Activated CD4-positive, alpha-beta T cell treated with anti-CD3 and anti-CD28 coated beads, Interleukin-2, Interleukin-4, amounts not matched to agents 100 ng/mL and 50 ng/mL, durations not matched to agents 16 hours and 8 hours (primary cell): ENCODE results near the gene FAM181A.

ENCODE experiments used
- DNase-seq: peaks from one replicate; pipeline ENCODE4 v3.0.0-alpha.2; 2020; ENCODE audit warnings: low spot score

Gene FAM181A

DNA sequence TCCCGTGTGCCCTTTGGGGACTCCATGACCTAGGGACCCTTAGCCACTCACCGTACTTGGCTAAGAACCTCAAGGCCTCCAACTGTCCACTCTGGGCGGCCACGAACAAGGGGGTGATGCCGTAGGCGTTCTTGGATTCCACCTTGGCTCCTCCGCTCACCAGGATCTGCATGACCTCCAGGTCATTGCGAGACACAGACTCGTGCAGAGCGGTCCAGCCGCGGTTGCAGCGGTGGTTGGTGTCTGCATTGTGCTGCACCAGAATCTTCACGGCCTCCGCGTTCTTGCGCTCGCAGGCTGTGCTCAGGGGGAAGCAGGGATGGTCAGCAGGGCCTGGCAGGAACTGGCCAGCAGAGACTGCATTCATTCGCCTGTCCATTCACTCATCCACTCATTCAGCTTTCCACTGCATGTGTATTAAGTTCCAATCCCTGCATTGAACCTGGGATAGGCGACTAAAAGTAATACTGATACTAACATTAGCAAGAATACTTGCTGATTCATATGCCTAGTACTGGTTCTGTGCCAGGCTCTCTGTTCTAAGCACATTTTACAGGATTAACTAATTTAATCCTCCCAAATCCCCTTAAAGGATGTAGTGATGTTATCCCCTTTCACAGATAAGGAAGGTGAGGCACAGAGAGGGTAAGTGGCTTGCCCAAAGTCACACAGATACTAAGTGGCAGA lies 23.9 kb downstream of the FAM181A start:
- DNase-seq = no peak

DNA sequence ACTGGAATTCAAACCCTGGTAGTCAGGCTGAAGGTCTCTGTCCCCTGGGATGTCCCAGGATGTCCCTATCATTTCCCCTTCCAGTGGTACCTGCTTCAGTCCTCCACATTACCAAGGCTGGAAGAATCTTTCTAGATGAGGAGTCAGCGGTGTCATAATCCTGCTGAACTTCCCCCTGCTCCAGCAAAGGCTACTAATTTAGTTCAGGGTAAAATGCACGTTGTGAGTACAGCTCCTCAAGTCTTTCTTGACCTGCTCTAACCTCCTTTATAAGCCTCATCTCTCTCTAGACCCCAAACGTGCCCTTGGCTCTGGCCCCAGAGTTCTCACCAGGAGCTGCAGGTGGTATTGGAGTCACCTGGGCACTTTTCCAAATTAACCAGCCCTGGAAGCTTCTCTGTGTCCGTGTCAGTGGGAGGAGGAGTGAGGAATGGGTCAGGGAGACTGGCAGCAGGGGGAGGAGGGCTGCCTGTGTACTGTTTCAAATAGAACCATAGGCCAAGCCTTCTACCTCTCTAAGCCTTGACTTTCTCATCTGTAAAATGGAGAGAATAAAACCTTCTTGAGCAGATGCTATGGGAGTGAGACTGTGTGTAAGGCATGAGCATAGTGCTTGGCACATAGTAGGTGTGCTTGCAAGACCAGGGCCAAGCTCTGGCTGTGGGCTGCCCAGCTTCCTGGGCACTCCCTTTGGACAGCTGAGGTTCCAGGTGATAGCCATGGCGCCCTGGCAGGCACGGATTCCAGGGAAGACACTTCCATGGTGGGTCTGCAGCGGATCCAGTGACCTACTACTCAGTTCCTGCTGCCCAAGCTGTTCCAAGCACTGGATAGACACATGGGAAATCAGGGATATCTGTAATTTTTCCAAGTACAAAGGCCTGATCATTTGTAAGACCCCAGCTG lies 24.7 kb downstream of the FAM181A start:
- no peak for DNase-seq

DNA sequence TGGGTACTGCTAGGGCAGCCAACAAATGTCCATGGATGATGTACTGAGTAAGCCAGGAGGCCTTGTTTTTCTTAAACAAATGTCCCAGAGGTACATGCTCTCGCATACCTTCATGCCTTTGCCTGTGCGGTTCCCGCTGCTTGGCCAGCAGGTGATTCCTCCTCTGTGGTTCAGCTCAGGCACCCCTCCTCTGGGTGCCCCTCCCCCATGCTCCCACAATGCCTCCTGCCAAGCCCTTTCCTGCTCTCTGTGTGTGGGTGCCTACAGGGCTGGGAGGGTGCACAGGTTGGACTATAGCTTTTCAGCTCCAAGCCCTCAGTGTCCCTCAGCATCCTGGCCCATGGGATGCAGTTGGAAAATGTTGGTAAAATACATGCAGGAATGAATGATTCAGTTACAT lies 25.7 kb downstream of the FAM181A start:
- DNase-seq = no peak

DNA sequence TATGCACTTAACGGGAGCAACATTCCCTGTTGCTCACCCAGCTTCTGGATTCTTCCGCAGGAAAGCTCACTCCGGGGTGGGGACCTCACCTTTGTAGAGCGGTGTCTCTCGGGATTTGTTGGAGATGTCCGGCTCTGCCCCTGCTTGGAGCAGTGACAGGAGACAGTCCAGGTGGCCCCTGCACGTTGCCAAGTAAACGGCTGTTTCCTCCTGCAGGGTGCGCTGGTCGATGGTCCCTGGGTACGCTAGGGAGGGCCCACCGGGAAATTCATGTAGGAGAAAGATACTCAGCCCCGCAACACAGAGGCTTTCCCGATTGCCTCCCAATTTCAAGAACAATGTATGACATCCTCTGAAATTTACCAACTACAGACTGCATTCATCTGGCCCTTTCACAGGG lies 26.1 kb downstream of the FAM181A start:
- no peak for DNase-seq

DNA sequence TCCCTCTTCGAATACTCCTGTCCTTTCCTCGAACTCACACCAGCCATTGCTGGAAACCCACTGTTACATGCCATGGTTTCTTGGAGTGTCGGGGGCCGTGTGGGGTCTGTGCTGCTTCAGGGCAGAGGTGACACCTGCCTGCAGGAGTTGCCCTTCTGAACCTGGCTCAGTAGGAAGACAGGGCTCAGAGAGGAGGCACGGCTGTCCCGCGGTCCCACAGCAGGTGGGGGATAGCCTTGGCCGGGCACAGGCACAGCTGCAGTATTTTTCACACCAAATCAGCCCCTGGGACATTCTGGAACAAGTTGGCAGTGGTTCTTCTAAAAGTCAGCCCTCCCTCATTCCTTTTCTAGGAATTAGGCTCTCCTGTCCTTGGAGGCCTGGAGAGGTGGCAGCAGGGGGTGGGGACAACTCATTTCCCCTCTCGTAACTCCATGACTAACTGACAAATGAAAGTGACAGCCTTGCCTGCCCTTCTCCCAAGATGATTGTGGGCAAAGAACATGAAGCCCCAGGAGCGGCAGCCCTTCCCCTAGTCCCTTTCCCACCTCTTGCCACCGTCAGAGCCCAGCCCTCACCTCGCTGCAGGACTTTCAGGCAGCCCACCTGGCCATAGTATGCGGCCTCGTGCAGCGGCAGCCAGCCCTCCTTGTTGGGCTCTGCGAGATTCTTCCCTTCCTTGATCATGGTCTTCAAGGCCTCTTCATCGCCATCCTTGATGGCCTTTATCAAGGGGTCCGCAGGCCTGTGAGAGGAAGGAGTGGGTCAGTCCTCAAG lies 26.8 kb downstream of the FAM181A start:
- DNase-seq = no peak

DNA sequence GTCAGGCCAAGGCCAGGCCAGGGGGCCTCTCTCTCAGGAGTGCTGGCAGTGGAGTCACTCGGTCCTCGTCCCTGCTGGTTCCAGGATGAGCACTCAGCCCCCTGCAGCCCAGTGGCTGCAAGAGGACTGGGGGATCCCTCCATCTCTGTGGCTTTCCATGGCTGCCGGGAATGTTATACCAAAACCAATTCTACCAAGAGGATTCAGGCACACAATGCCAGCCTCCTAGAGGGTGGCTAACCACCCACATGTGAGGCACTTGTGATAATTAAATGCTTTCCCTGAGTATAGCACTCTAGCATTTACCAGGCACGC lies 27.3 kb downstream of the FAM181A start:
- no peak for DNase-seq

DNA sequence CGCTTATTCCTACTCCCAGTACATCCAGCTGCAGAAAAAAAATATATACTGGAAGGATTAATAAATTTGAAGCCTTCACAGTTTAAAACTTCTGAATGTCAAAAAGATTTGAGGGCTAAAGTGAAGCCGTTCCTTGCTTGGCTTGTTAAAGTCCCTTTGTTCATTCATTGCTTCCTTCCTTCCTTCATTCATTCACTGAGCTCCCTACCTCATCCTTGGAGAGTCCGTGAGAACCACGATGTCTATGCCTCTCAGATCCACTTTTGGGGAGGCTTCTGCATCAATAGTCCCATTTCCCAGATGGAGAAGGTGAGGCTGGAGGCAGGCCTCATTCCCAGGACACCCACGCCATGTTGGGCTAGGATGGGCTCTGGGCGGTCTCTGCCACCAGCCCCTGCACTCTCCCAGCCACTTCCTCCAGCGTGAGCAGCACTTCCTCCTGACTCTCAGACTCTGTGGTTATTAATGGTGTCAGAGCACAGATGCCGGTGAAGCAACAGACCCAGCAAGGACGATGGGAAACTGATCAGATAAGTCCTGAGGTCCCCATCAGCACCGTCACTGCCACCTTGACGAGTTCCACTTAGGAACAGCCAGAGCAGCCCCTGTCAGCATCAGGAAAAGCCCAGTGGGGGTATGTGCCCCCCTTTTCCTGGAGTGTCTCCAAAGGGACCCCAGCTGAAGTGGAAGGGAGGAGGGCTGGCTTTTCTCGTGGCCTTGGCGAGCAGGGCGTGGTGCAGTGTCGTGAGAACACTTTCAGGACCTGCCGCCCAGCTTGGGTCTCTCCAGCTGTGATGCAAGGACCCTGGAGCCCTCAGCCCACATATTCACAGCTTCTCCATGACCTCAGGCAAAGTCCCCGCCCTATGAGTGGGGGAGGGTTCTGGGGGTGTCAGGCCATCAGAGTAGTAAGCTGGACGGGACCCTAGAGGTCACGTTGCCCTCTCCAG lies 28.0 kb downstream of the FAM181A start:
- DNase-seq = peak; percentile 80

DNA sequence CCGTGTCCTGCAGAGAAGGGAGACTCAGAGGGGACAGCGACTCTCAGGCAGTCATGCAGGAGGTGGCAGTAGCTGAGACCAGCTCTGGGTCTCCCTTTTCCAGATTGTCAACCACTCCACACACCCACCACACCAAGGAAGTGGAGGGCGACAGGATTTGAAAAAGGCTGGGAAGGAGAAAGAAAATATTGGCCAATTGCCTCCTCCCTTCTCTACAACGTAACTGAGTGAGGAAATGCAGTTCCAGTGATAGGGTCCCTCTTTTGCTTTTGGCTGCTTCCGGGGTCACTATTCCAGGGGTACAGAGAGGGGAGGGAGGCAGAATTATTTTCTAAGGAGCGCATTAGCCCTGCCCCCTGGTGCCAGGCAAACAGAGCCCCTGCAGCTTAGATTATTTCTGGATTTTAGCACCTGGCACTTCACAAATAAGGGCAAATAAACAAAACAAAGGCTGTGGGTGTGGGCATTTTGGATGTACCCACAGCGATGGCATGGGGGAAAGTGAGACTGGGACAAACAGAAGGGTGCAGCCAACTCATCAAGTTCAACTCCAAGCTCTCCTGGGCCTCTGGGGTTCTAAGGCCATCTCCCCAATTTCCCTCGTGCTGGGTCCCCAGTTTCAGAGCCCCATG lies 28.8 kb downstream of the FAM181A start:
- no peak for DNase-seq

DNA sequence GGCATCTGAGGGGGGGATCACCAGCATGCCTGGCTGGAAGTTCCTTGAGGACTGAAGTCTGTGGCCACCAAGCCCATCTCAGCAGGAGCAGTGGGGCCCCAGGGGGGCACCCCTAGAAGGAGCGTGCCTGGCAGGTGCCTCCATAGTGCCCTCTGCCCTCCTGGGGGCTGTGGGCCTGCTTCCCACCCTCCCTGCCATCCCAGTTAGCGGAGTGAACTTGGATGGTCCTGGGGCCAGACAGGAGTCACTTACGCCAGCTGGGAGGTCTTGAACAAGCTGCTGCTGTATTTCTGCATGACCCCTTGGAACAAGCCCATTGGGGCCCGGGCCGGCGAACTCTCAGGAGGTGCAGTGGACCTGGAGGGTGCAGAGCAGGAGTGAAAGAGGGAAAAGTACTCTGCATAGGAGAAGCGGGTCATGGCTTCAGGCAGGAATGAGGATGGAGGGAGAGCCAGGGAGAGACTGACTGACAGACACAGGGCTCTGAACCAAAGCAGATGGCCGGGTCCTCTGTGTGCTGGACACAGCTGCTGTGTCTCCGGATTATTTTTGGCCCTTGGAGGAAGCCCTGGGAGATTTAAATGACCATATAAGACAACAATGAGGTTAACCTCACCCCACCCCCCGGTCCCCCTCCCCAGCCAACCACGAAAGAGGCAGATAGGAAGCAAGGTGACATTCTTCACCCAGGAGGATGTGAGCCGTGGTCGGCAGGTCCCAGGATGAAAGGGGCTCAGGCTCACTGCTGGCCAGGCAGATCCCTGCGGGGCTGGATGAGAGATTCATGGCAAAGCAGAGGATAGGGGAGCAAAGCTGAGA lies 29.6 kb downstream of the FAM181A start:
- DNase-seq = no peak

DNA sequence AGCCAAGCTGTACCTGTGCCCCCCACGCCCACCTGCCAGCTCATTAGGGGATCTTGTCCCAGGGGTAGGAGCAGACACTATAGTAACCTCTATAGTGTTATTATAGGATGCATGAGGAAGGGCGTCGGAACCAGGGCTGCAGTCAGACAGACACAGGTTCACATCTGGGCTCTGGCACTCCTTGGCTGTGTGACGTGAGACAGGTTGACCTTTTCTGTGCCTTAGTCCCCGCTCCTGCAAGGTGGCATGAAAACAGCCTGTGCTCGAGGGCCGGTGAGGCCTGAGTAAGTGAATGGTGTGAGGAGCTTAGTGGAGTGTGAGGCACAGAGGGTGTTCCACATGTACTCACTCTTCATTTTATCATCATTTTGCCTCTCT lies 30.2 kb downstream of the FAM181A start:
- DNase-seq = no peak

DNA sequence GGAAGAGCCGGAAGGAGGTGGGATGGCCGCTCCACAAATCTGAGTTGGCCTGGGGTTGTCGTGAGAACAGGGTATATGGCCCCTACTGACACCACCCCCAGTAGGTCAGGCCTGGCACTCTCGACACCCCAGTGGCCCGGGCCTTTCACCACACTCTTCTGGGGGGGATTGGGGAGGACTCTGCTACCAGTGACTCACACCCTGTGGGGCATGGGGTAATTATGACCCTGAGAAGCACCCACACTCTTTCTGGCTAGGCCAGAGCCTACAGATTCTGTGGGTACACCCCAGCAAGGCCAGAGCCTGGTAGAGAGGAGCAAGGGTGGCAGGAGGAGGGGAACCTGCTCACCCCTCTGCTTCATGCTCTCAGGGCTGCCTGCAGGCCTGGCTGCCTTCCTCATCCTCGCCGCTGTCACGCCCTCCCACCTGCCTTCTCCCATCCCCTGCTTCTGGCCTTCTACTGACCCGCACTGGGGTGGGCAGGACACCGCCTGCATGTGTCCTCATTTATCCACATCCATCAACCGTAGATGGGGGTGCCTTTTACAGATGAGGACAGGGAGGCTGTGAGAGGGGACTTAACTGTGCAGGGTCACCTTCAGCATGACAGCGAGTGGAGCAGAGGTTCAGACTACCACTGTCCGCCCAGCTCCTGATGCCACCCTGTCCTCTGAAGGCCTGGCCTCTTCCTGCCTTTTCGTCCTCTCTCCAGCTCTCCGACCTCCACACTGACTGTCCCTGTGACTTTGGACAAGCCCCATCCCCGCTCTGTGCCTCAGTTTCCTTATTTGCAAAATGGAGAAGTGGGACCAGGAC lies 30.8 kb downstream of the FAM181A start:
- no peak for DNase-seq

DNA sequence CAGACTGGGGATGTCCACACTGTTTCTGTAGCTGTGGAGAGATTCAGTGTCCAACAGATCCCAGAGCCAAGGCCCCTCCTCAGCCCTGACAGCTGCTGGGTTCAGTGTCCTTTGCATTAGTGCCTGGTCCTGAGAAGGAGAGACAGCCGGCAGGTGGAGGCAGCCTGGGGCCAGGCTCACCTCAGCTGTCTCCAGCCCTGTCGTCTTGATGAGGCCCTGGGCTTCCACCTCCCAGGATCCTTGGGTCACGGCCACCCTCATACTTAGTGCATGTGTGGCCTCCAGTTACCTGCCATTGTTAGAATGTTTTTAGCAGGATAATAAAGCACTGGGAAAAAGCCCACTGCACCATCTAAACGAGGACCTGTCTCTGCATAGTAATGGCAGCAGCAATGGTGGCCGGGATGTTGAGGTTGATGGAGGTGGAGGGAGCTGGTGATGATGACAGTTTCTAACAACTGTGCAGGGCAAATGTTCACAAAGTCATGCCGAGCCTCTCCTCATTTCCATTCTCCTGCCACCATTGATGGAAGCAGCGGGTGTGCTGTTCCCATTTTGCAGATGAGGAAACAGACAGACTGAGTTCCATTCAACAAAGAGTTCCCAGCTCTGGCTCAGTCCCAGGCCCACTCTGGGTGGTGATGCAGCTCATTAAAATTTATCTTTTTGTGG lies 31.6 kb downstream of the FAM181A start:
- no peak for DNase-seq

DNA sequence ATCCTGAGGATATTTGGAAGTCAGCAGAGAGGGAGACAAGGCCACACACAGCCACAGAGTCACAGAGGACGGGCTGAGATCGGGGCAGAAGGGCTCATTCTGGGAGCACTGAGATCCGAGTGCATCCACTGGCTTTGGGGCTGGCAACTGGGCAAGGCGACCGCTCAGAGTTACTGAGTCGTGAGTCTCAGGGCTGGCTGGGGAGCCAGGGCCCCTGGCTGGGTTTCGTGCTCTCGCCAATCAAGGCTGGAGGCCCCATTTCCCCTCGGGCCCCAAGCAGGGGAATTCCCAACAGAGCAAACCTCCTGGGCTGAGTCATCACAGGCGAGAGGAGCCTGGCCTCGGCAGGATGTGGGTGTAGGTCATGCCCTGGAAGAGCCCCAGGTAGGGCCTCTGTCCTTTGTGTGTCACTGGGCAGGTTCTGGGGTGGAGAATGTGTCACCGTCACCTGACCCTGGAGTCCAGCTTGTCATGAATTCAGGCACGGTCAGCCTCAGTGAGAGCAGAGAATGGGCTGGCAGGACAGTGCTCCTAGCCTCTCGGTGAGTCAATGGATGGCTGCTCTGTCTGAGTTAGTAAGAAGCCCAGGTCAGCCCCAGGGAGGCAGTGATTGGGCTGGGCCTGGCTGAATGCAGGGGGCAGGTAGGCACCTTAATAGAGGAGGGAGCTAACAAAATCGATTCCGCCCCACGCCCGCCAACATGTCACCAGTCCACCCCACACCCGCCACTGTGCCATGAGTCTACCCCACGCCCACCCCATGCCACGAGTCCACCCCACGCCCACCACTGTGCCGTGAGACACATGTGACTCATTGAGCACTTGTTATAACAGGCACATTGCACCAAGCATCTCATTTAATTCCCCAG lies 32.3 kb downstream of the FAM181A start:
- peak; percentile 99 for DNase-seq

DNA sequence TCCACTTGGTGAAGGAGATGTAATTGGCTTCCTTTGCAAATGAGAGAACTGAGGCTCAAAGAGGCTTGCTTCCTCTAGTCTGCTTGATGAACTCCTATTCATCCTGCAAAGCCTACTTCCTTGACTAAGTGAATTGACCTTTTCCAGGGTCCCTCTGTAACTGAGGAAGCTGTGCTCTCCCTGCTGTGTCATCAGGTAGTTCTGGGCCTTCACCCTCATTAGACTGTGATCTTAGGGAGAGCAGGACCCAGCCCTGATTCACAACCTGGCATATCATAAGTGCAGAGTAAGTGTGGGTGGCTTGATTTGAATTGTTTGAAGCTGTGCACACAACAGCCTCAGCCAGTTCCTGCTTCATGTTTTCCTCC lies 32.9 kb downstream of the FAM181A start:
- DNase-seq = no peak

DNA sequence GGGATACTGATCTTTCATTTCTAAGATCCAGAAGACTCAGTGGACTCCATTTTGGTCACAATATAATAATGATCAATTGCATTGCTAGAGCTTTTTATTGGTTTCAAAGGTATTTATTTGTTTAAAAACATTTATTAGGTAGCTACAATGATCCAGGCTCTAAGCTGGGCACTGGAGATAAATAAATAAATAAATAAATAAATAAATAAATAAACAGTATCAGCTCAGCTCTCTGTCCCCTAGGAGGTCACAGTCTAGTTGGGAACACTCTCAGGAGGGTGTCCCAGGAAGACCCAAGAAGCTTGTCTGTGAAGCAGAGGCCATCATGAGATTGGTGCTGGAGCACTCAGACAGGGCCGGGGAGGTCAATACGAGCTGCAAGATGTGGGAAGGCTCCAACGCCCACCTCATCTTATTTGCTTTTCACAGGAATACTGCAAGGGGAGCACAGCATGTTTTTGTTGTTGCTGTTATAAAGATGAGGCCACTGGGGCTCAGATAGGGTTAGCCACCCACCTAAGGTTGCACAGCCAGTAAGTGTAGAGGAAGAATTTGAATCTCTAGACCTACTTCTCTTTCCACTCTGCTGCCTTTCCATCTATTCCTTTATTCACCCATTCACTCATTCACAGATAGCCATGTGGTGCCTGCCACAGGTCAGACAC lies 33.8 kb downstream of the FAM181A start:
- no peak for DNase-seq

DNA sequence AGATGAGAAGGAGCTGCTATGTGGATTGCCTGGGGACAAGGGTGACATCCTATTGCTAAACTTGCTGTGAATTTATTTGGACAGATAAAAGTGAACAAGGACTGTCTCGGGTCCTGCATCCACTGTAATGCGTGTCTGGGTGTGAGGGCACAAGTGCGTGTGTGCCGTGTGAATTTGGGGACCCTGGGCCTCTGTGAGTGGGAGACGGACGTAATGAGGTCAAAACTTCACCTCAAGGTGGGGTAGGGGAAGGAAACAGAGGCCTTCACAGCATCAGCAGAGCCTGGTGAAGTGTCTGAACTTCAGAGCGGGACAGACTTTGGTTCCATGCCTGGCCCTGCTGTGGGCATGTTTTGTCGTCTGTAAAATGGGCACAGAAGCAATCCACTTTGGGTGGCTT lies 34.5 kb downstream of the FAM181A start:
- no peak for DNase-seq
